ENCODE data around the gene PRRC2C.
"Not testable (repeated sequence)": the region's sequence is repeated elsewhere in the genome, so short reads cannot be mapped to it uniquely, and the experiment has no call there.

Gene PRRC2C

GRCh38 chr1:171485375-171486047, at the start of gene PRRC2C:
TSS of gene PRRC2C (plus strand) at chr1:171485530. CDS start at chr1:171512089, 26,559 bp downstream.
- DNase-seq (ENCODE audit: low spot score): peak; percentile 83

GRCh38 chr1:171438441-171438840, 46.9 kb upstream of the PRRC2C start:
- peak; percentile 63 for DNase-seq (ENCODE audit: low spot score)

GRCh38 chr1:171440201-171440600, 45.1 kb upstream of the PRRC2C start:
- DNase-seq (ENCODE audit: low spot score): not testable (repeated sequence)

DNA sequence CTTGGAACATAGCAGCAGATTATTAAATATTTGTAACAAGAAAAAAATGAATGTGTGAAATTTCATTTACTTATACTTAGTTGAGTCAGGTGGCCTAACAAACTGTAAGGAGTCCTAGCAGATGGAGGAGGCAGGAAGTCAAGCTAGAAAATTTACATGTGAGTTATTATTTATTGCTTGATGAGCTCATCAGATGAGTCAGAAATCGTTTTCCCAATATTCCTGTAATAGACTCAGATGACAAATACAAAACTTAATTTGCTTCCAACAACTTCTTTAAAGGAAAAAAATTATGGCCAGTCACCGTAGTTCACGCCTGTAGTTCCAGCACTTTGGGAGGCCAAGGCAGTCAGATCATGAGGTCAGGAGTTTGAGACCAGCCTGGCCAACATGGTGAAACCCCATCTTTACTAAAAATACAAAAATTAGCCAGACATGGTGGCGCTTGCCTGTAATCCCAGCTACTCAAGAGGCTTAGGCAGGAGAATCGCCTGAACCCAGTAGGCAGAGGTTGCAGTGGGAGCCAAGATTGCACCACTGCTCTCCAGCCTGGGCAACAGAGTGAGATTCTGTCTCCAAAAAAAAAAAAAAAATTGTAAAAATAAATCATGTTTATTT, 43.9 kb upstream of the PRRC2C start:
- DNase-seq (ENCODE audit: low spot score): peak; percentile 13

DNA sequence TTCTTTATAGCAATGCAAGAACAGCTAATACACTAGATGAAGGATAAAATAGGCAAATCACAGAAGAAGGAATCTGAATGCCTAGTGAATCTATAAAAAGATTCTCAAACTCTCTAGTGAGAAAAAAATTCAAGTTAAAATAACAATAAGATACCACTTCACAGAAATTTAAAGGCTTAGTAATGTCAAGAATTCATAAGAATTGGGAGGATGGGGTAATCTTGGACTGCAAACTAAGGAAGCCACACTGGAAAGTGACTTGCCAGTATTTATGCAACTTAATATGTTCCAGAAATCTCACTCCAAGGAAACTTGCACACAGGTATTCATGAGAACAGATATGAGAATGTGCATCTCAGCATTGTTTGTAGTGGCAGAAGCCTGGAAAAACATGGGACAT, 38.9 kb upstream of the PRRC2C start:
- DNase-seq (ENCODE audit: low spot score): no peak

DNA sequence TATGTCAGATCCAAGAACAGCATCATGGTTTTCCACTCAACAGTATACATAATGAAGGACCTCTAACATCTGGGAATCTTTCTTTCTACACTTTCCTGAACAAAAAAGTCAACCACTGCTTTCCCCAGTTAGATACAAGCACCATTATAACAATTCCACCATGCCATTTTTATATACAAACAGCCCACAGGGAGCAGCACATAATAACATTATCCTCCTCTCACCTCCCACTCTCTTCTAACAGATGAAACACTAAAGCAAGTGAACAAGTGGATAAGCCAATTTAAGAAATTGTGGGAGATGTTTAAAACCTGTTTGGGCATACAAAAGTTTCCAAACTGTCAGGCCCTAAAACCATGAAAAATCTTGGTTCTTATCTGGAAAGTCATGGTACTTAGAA, 29.4 kb upstream of the PRRC2C start:
- DNase-seq (ENCODE audit: low spot score): no peak

DNA sequence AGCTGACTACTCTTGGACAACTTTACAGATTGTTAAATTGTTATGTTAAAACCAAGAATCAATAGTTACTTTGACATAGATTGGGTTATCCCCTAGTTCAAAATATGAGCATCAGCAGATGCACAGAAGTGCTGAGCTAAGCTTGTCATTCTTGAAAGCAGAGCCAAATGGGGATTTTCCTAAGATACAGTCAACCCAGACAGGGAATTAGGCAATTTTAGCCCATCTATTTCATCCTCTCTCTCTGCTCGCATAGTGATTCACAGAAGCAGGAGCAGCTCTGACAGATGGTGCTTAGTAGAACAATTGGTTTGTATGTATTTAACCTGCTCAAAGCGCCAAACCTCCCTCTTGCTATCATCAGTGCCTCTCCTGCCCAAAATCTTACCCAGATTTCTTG, 27.9 kb upstream of the PRRC2C start:
- DNase-seq (ENCODE audit: low spot score): no peak

DNA sequence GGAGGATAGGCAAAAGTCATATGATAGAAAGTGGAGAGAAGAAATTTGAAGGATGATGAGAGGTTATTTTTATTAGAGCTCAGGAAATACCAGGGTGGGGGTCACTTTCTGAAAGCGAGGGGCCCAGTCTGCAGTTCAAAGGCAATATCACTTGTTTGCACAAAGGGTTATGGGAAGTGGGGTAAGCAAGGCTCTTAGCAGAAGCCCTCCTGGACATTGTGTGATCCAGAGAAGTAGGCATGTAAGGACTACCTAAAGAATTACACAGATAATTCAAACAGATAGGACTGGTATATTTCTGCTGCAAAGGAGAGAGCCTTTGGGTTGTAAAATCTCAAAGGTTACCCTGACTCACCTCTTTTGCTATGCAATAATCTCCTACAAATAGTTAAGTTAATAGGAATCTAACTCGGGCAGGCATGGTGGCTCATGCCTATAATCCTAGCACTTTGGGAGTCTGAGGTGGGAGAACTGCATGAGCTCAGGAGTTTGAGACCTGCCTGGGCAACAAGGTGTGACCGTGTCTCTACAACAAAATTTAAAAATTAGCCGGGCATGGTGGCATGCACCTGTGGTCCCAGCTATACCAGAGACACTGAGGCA, 25.2 kb upstream of the PRRC2C start:
- no peak for DNase-seq (ENCODE audit: low spot score)

DNA sequence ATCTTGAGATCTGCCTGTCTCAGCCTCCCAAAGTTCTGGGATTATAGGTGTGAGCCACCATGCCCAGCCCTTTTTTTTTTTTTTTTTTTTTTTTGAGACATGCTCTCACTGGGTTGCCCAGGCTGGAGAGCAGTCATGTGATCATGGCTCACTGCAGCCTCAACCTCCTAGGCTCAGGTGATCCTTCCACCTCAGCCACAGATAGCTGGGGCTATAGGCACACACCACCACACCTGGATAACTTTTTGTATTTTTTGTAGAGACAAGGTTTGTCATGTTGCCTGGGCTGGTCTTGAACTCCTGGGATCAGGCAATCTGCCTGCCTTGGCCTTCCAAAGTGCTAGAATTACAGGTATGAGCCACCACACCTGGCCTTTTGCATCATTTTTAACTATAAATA, 17.7 kb upstream of the PRRC2C start:
- no peak for DNase-seq (ENCODE audit: low spot score)

GRCh38 chr1:171468120-171468750, 17.1 kb upstream of the PRRC2C start:
- DNase-seq (ENCODE audit: low spot score): peak; percentile 45

DNA sequence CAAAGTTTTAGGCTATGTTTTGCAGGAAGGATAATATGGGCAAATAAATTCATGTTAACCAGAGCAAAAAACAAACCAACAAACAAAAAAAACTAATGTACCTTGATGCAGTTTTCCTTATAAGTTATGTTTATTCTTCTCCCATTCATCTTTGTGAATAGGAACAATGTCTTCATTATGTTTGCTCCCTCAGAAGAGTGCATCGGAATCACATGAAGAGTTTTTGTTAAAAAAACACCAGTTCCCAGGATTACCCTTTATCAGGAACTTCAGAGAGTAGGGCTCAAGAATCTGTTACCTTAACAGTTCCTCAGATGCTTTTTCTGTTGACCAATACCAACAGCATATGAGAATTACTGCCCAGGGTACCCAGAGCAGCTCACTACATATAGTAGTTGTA, 14.6 kb upstream of the PRRC2C start:
- no peak for DNase-seq (ENCODE audit: low spot score)

- DNase-seq (ENCODE audit: low spot score): no peak
Measured at GRCh38 chr1:171472183-171472647, 13.1 kb upstream of the PRRC2C start.

DNA sequence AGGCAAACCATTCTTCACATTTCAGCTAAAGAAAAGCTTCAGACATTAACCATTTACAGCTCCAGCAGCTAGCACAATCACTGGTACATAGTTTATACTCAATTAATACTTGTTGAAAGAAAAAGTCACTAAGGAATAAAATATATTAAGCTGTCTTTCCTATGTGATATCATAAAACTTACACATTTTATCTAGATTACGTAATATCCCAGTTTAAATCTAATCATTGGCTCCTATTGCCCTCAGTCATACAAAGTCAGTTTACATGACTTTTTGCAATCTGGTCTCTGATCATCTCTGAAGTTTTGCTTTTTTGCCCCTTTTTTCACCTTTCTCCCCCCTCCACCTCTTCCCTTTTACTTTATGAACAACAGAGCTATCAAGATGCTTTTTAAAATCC, 8.5 kb upstream of the PRRC2C start:
- no peak for DNase-seq (ENCODE audit: low spot score)

- no peak for DNase-seq (ENCODE audit: low spot score)
Measured at GRCh38 chr1:171477804-171478203, 7.5 kb upstream of the PRRC2C start.

- DNase-seq (ENCODE audit: low spot score): no peak
Measured at GRCh38 chr1:171480035-171480434, 5.3 kb upstream of the PRRC2C start.

DNA sequence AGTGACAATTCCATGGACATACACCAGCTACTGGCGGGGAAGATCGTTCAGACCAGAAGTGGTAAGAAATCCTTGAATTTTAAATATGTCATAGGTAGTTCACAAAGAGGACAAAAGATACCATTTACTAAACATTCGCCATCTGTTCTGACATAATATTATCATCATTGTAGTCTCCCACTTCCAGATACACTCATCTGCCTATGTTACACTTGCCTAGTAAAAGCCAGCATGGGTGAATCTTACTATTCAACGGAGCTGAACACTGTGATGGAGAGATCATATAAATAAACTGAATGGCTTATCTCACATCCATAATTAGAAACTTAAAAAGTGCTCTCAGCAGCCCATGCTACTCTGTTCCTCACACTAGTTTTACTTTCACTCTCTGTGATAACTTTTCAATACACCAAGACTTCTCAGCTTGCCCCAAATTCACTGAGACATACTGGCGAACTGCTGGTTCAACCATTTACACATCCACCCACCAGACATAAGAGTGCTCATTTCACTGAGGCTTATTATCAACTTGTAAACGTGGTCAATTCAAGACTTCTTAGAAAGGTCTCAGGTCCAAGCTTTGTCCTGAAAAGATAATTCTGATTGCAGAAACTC, 463 bp upstream of the PRRC2C start:
- peak; percentile 17 for DNase-seq (ENCODE audit: low spot score)

DNA sequence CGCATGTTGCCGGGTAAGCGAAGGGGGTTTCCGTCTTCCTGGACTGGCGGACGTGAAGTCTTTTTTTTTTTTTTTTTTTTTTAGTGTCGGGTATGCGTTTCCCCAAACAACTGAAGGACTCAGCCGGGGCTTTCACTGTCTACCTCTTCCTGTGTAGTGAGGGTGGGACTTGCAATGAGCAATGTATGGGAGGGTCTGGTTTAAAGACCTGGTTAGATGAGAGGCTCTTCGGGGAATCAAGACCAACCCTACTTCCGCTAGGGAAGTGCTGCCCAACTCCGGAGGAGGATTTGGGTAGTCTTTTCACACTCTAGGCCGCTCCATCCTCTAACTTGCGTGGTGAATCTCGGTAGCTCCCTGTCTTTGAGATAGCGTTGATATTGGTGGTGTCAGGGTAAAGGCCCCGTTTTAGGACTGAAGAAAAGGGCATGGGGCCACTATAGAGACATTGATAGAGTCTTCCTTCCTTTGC, 754 bp downstream of the PRRC2C start:
- peak; percentile 30 for DNase-seq (ENCODE audit: low spot score)

- no peak for DNase-seq (ENCODE audit: low spot score)
Measured at GRCh38 chr1:171487038-171487437, 1.7 kb downstream of the PRRC2C start.

GRCh38 chr1:171488190-171488929, 3.0 kb downstream of the PRRC2C start:
- DNase-seq (ENCODE audit: low spot score): no peak

- DNase-seq (ENCODE audit: low spot score): no peak
Measured at GRCh38 chr1:171494076-171494475, 8.7 kb downstream of the PRRC2C start.

GRCh38 chr1:171495444-171495843, 10.1 kb downstream of the PRRC2C start:
- DNase-seq (ENCODE audit: low spot score): no peak

DNA sequence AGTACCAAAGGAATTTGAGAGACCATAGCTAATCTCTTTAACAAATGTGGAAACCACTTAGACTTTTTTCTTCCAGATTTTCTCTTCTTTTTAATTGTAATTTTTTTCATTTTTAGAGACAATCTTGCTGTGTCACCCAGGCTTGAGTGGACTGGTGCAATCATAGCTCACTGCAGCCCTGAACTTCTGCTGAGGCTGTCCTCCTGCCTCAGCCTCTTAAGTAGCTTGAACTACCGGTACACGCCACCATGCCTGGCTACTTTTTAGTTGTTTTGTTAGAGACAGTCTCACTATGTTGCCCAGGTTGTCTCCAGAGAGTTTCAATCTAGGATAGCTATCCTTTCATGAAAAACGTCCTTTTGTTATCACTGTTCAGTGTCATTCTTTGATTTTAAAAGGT, 15.0 kb downstream of the PRRC2C start:
- no peak for DNase-seq (ENCODE audit: low spot score)
